Peyer's patch (tissue), 4 donors: Measurements from ENCODE around the gene MRM3.

Source experiments
- CTCF ChIP-seq, 6 experiments: fragments of 450-650 bp in 4 of 6; fragments of 200-600 bp in 2 of 6; sonication (generic) in 1 of 6; IDR thresholded peaks; one replicate each; pipeline ENCODE4 v1.5.1; 2017 to 2019; ENCODE audit warnings: antibody characterized with exemption in 6 of 6, mild to moderate bottlenecking in 3 of 6, moderate library complexity in 1 of 6
- POLR2A ChIP-seq, 2 donors: fragments of 450-650 bp; IDR thresholded peaks; one replicate each; pipeline ENCODE4 v1.5.1; 2017; ENCODE audit warnings: antibody characterized with exemption in 2 of 2, mild to moderate bottlenecking in 2 of 2, moderate library complexity in 2 of 2

DNA sequence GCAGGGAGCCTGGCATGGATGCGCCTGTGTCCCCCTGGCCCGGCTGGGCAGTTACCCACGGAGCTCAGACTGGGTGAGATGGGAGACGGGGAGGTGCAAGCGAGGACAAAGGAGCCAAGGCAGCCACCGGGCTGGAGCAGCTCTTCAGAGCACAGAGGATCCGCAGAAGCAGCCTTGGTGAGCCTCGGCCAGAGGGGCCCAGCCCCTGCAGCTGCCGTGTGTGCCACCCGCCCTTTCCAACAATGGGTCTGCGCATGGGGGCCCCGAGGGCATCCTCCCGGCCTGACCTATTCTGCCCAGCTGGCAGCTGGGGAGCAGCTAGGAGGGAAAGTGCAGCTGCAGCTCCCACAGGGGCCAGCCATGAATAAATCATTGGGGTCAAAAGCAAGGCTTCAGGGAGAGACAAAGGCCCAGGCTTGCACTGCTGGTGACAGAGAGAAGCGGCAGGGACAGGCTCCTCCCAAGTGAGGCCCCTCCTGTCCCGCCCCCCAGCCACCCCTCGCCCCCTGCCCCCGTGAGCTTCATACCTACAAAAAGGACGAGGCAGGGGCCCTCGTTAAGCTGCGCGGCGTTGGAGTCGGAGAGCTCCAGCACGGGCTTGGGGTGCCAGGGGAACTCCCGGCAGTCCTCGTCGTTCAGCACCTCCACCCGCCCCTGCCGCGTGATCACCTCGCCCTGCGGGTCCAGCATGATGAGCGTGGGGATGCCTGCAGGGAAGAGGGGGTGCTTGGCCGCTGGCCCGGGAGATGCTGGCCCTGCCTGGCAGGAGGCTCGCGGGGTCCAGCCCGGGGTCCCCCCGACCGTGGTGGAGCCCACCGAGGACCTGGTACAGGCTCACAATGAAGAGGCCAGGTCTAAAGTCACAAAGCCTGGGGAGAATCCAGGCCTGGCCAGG lies 22.6 kb downstream of the MRM3 start:
- TF ChIP-seq CTCF (IDR thresholded peaks at IDR 0.05) (no peak), POLR2A (IDR thresholded peaks at IDR 0.05) (no peak)
